ENCODE measurements around the gene HMBS.
"Not testable (repeated sequence)": the region's sequence is repeated elsewhere in the genome, so short reads cannot be mapped to it uniquely, and the experiment has no call there.

HMBS gene

GRCh38 chr11:119121811-119122124, 37.1 kb downstream of the HMBS start:
- no peak for DNase-seq

DNA sequence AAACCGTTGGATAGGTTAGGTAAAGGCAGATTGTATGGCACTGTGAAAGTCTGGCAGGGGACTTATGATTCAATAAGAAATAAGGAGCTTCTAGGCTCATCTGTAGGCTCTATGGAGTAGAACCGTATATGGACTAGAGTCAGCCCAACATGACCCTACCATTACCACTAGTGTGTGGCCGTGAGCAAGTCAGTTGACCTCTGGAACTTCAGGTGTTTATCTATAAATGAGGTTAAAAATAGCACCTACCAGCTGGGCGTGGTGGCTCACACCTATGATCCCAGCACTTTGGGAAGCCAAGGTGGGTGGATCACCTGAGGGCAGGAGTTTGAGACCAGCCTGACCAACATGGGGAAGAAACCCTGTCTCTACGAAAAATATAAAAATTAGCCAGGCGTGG, 41.1 kb downstream of the HMBS start:
- DNase-seq = no peak

DNA sequence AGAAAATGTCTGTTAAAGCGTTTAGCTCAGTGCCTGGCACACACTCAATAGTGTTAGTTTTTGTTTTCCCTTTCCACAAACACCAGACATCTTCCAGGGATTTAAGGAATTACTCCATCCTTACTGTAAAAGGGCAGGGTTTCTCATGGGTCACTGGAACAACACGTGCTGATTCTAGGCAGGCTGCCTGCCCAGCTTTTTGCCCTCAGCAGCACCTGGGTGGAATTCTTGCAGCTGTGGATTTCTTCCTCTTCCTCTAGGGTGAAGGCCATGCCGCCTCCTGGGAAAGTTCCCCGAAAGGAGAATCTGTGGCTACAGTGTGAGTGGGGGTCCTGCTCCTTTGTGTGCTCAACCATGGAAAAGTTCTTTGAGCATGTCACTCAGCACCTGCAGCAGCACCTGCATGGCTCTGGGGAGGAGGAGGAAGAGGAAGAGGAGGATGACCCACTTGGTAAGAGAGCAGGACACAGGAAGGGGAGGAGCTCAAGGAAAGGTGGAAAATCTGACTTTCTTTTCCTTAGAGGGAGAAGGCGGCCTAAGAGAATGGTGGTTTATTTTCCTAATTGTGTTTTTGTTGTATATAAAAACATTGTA, 42.1 kb downstream of the HMBS start:
- DNase-seq = no peak

DNA sequence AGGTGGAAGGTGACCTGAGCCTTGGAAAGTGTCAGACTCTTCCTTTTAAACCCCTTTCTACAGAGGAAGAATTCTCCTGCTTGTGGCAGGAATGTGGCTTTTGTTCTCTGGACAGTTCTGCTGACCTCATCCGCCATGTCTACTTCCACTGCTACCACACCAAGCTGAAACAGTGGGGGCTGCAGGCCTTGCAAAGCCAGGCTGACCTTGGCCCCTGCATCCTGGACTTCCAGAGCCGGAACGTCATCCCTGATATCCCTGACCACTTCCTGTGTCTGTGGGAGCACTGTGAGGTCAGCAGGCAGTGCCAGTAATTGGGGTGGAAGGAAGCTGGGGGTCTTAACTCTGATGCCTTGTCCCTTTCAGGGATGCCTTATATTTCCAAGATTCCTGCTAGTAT, 46.0 kb downstream of the HMBS start:
- no peak for DNase-seq

GRCh38 chr11:119134389-119134978, 49.8 kb downstream of the HMBS start:
- DNase-seq = no peak

GRCh38 chr11:119139276-119139675, 54.6 kb downstream of the HMBS start:
- not testable (repeated sequence) for DNase-seq
